Endothelial cell of umbilical vein (primary cell): Measurements from ENCODE around the gene CD160. TPM values are rescaled to one million over a fixed set of nuclear protein-coding genes. Genes with fewer than 3 reads are reported as not detected.
"Not testable (repeated sequence)": the region's sequence is repeated elsewhere in the genome, so short reads cannot be mapped to it uniquely, and the experiment has no call there.

ENCODE experiments used
- BruUV-seq: library from RNA; stranded (reverse); fragments of 400-500 nt; replicated peaks from 2 replicates; lab custom pipeline; 2021; lab: Mats Ljungman, UMichigan
- CTCF ChIA-PET: fragments of 300-600, 350-600 bp; sonication (Branson Sonifier 250); formaldehyde crosslinking; loops from one replicate; lab custom pipeline; 2021; ENCODE audit warnings: antibody characterized with exemption, inconsistent platforms; lab: Charles Lee
- POLR2A ChIA-PET: fragments of 300-600, 350-600 bp; sonication (Branson Sonifier 250); formaldehyde crosslinking; loops from one replicate; lab custom pipeline; 2021; ENCODE audit warnings: antibody characterized with exemption, inconsistent platforms; lab: Charles Lee
- DNase-seq: peaks from one replicate; pipeline ENCODE4 v3.0.0-alpha.2; 2011; ENCODE audit warnings: low read depth, low spot score
- FAIRE-seq: peaks from 2 replicates; lab custom pipeline; 2011; peaks lifted over from hg19 to GRCh38; lab: Jason Lieb, UNC
- H2AFZ ChIP-seq: 2 replicates; pipeline ENCODE4 v1.6.0; 2012; ENCODE audit warnings: low read depth, low read length, control low read depth, inconsistent platforms
- H3K27ac ChIP-seq: 2 replicates; pipeline ENCODE4 v1.5.1; 2011; ENCODE audit warnings: low read depth, mild to moderate bottlenecking, control low read depth, low read length, moderate library complexity; ENCODE audit not compliant: insufficient read depth
- H3K27me3 ChIP-seq, 2 experiments: 2 replicates each; pipeline versions ENCODE4 v1.6.0 to v1.6.1; 2011; ENCODE audit warnings: low read length in 2 of 2, mixed read lengths in 1 of 2; ENCODE audit not compliant: control insufficient read depth in 2 of 2, insufficient read depth in 2 of 2
- H3K36me3 ChIP-seq, 2 experiments: 2 replicates in 1 of 2; 3 replicates in 1 of 2; pipeline ENCODE4 v1.5.1; 2011; ENCODE audit warnings: low read length in 2 of 2, mild to moderate bottlenecking in 1 of 2, moderate library complexity in 1 of 2; ENCODE audit not compliant: control insufficient read depth in 2 of 2, insufficient read depth in 2 of 2; ENCODE audit errors: extremely low read depth in 1 of 2
- H3K4me1 ChIP-seq: 3 replicates; pipeline ENCODE4 v1.5.1; 2011; ENCODE audit warnings: mild to moderate bottlenecking, low read length; ENCODE audit not compliant: control insufficient read depth, insufficient read depth; ENCODE audit errors: extremely low read depth
- H3K4me2 ChIP-seq: 2 replicates; pipeline ENCODE4 v1.6.1; 2011; ENCODE audit warnings: low read length, control low read depth, mixed read lengths; ENCODE audit not compliant: insufficient read depth
- H3K4me3 ChIP-seq, 3 experiments: fragments of 200-600 bp in 1 of 3; sonication (generic), shearing (Covaris generic) in 1 of 3; replicated peaks in 1 of 3; 2 replicates each; pipeline ENCODE4 v1.5.1; 2011 to 2016; ENCODE audit warnings: control low read depth in 3 of 3, low read length in 3 of 3, mild to moderate bottlenecking in 2 of 3, inconsistent platforms in 1 of 3, low read depth in 1 of 3, moderate library complexity in 1 of 3; ENCODE audit not compliant: insufficient read depth in 1 of 3
- H3K79me2 ChIP-seq: 2 replicates; pipeline ENCODE4 v1.6.0; 2012; ENCODE audit warnings: low read length, inconsistent platforms; ENCODE audit not compliant: control insufficient read depth, insufficient read depth
- H3K9ac ChIP-seq: replicated peaks from 2 replicates; pipeline ENCODE3; 2011; ENCODE audit warnings: low read length, control low read depth; ENCODE audit not compliant: insufficient read depth; ENCODE audit errors: extremely low read depth
- H3K9me1 ChIP-seq: replicated peaks from 3 replicates; pipeline ENCODE4 v1.6.0; 2011; ENCODE audit warnings: mild to moderate bottlenecking, low read length; ENCODE audit not compliant: control insufficient read depth, insufficient read depth; ENCODE audit errors: extremely low read depth
- H3K9me3 ChIP-seq: replicated peaks from 2 replicates; pipeline ENCODE4 v1.5.1; 2012; ENCODE audit warnings: low read length, inconsistent platforms; ENCODE audit not compliant: control insufficient read depth, insufficient read depth
- H4K20me1 ChIP-seq: replicated peaks from 2 replicates; pipeline ENCODE3; 2011; ENCODE audit warnings: mild to moderate bottlenecking, low read length; ENCODE audit not compliant: control insufficient read depth, insufficient read depth; ENCODE audit errors: extremely low read depth
- dilution Hi-C: fragments of 300-500 bp; cut with MboI; formaldehyde crosslinking; loops from one replicate; pipeline ENCODE4 v1.15.0; 2019; ENCODE audit warnings: low sequenced_read_pairs; ENCODE audit not compliant: extremely low pct_ligation_motif_present
- intact Hi-C: fragments of 100-400 bp; cut with micrococcal nuclease; formaldehyde crosslinking; loops from one replicate; pipeline ENCODE4 v1.10.0; 2022
- polyA plus RNA-seq, 4 experiments: library from polyadenylated mRNA; depleted of rRNA in 3 of 4; stranded (reverse) in 3 of 4; unstranded in 1 of 4; fragments of >200 nt; gene quantifications; 2 replicates each; pipeline versions ENCODE4 v1.2.1 to v1.2.3, GENCODE V29; 2011 to 2012; ENCODE audit warnings: missing spikeins in 1 of 4
- total RNA-seq: library from RNA; stranded (reverse); gene quantifications from 2 replicates; pipeline ENCODE4 v1.2.3, GENCODE V29; 2021

The CD160 gene
- total and polyA plus RNA-seq, 2 donors (not counting 3 experiments of a cell fraction or from before 2014, with no cell fraction given) = not detected

GRCh38 chr1:145762001-145762400 is 42.7 kb downstream of the CD160 start:
- H3K27ac ChIP-seq, H3K4me1 ChIP-seq, dilution Hi-C loops, H3K79me2 ChIP-seq, H3K36me3 ChIP-seq, H3K9me1 ChIP-seq, H3K4me3 ChIP-seq, H3K9me3 ChIP-seq, FAIRE-seq, POLR2A ChIA-PET, H2AFZ ChIP-seq, DNase-seq, intact Hi-C loops, H4K20me1 ChIP-seq, H3K9ac ChIP-seq, H3K27me3 ChIP-seq, H3K4me2 ChIP-seq, CTCF ChIA-PET, BruUV-seq: not testable (repeated sequence)

GRCh38 chr1:145764231-145764940 is 45.1 kb downstream of the CD160 start:
- dilution Hi-C loops, CTCF ChIA-PET, H3K9me3 ChIP-seq, H4K20me1 ChIP-seq, FAIRE-seq, BruUV-seq, H3K36me3 ChIP-seq, H3K4me3 ChIP-seq, H3K9ac ChIP-seq, H2AFZ ChIP-seq, H3K27me3 ChIP-seq, intact Hi-C loops, H3K27ac ChIP-seq, H3K9me1 ChIP-seq, DNase-seq, H3K4me2 ChIP-seq, H3K79me2 ChIP-seq, POLR2A ChIA-PET, H3K4me1 ChIP-seq: not testable (repeated sequence)

GRCh38 chr1:145765127-145765526 is 45.8 kb downstream of the CD160 start:
- intact Hi-C loops, DNase-seq, H3K27me3 ChIP-seq, H3K9me3 ChIP-seq, FAIRE-seq, BruUV-seq, H3K36me3 ChIP-seq, POLR2A ChIA-PET, H4K20me1 ChIP-seq, H3K9me1 ChIP-seq, CTCF ChIA-PET, H3K9ac ChIP-seq, H3K79me2 ChIP-seq, H3K27ac ChIP-seq, H3K4me1 ChIP-seq, H3K4me3 ChIP-seq, H2AFZ ChIP-seq, dilution Hi-C loops, H3K4me2 ChIP-seq: not testable (repeated sequence)

- H3K9me3 ChIP-seq, H3K9ac ChIP-seq, CTCF ChIA-PET, H3K4me2 ChIP-seq, FAIRE-seq, H4K20me1 ChIP-seq, POLR2A ChIA-PET, BruUV-seq, H3K79me2 ChIP-seq, dilution Hi-C loops, H3K27me3 ChIP-seq, H3K27ac ChIP-seq, H3K36me3 ChIP-seq, intact Hi-C loops, H3K4me1 ChIP-seq, DNase-seq, H3K9me1 ChIP-seq, H2AFZ ChIP-seq, H3K4me3 ChIP-seq: not testable (repeated sequence)
Measured at GRCh38 chr1:145765585-145766360, 46.5 kb downstream of the CD160 start.
